Gastrocnemius medialis (tissue), 4 donors: ENCODE measurements around the gene TPD52L1.

Source experiments
- POLR2A ChIP-seq, 2 donors: fragments of 450-650 bp; IDR thresholded peaks; one replicate each; pipeline ENCODE4 v1.6.1; 2017; ENCODE audit warnings: antibody characterized with exemption in 2 of 2, mild to moderate bottlenecking in 2 of 2, moderate library complexity in 2 of 2
- TF ChIP-seq, protein P1 (sequence below), 5 experiments: fragments of 450-650 bp in 3 of 5; fragments of 200-600 bp in 2 of 5; sonication (generic) in 2 of 5; IDR thresholded peaks in 4 of 5; conservative IDR thresholded peaks in 1 of 5; 1 replicate in 4 of 5; 2 replicates in 1 of 5; pipeline ENCODE4 v1.5.1; 2016 to 2019; ENCODE audit warnings: antibody characterized with exemption in 5 of 5, mild to moderate bottlenecking in 3 of 5, moderate library complexity in 3 of 5

DNA sequence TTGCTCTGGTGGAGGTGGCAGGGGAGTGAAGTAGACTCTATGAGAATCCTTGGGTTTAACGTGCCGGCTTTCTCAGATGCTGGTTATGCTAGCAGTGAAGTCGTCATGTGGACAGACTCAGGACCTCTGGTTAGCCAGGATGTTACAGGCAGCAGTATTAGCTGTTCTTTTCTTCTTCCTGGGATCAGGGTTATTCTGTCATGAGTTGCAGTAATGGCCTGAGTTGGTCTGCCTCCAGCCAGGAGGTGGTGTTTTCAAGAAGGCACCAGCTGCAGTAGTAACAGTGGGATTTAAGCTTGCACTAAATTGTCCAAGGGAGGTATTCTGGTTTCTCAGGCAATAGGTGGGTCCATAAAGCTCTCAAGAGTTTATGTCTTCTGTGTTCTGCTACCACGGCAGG is 91.5 kb downstream of the TPD52L1 start:
- TF ChIP-seq, protein P1, sequence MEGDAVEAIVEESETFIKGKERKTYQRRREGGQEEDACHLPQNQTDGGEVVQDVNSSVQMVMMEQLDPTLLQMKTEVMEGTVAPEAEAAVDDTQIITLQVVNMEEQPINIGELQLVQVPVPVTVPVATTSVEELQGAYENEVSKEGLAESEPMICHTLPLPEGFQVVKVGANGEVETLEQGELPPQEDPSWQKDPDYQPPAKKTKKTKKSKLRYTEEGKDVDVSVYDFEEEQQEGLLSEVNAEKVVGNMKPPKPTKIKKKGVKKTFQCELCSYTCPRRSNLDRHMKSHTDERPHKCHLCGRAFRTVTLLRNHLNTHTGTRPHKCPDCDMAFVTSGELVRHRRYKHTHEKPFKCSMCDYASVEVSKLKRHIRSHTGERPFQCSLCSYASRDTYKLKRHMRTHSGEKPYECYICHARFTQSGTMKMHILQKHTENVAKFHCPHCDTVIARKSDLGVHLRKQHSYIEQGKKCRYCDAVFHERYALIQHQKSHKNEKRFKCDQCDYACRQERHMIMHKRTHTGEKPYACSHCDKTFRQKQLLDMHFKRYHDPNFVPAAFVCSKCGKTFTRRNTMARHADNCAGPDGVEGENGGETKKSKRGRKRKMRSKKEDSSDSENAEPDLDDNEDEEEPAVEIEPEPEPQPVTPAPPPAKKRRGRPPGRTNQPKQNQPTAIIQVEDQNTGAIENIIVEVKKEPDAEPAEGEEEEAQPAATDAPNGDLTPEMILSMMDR (IDR thresholded peaks at IDR 0.05 in 4 of 5, conservative IDR thresholded peaks at IDR 0.05 in 1 of 5): no peak
- no peak for TF ChIP-seq POLR2A (IDR thresholded peaks at IDR 0.05)
